ENCODE results near the gene DNAJC7.
"Not testable (repeated sequence)": the region's sequence is repeated elsewhere in the genome, so short reads cannot be mapped to it uniquely, and the experiment has no call there.

DNAJC7 gene

DNA sequence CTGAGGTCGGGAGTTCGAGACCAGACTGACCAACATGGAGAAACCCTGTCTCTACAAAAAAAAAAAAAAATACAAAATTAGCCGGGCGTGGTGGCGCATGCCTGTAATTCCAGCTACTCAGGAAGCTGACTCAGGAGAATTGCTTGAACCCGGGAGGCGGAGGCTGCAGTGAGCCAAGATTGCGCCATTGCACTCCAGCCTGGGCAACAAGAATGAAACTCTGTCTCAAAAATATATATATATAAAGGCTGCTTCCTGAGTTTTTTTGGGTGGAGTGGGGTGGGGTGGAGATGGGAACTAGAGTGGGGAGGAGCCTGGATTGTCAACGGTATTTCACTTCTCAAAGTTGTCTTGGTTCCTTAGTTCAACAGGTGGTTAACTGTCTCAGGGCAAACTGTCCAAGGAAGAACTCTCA, 7.0 kb downstream of the DNAJC7 start:
- H3K4me1 ChIP-seq (ENCODE audit: insufficient read depth, low read length): peaks cover 25% of the 10 kb centered on the region
- not testable (repeated sequence) for H3K9ac ChIP-seq (ENCODE audit: low read depth, low read length); H3K9me3 ChIP-seq (ENCODE audit: control insufficient read depth, insufficient read depth, low read length); H3K36me3 ChIP-seq (ENCODE audit: insufficient read depth, low read length)

DNA sequence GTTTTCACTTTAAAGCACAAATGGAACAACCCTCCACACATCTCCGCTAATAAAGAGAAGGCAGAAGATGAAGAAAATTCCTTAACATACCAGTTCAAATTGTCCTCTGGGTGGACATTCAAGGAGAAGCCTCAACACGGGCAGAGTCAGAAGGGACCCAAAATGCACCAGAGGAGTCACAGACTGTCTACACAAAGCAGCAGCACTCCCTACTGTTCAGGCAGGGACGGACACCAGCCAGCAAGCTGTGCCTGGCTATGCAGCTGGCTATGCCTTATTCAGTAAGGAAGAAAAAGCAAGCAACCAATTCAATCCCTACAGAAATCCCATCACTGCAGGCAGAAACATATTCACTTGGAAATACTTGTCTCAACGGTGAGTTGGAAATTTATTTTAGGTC, 8.1 kb downstream of the DNAJC7 start:
- Histone ChIP-seq H3K36me3 (ENCODE audit: insufficient read depth, low read length) (no peaks in the 10 kb centered on the region), H3K9ac (ENCODE audit: low read depth, low read length) (no peak overlapping the region), H3K4me1 (ENCODE audit: insufficient read depth, low read length) (peaks cover 27% of the 10 kb centered on the region), H3K9me3 (ENCODE audit: control insufficient read depth, insufficient read depth, low read length) (no peaks in the 10 kb centered on the region)

DNA sequence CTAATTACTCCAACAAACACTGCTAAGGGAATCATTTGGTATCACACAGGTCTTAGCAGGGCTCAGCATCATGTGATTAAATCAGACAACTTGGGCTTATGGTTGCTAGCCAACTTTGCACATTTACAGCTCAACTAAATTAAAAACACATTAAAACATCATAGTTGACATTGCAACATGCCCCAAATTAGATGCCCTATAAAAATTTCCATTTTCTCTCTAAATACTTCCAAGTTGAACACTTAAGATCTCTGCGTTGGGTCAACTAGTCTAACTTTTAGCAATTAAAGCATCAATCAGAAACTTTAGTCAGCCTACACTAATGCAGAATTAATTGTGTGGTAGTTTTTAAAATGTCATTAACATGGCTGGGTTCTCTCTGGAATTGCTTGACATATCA, 12.1 kb downstream of the DNAJC7 start:
- H3K4me1 ChIP-seq (ENCODE audit: insufficient read depth, low read length): peaks cover 18% of the 10 kb centered on the region; the same call in 1 of the 2 replicates
- no peak overlapping the region for H3K9ac ChIP-seq (ENCODE audit: low read depth, low read length)
- no peaks in the 10 kb centered on the region for H3K9me3 ChIP-seq (ENCODE audit: control insufficient read depth, insufficient read depth, low read length)
- H3K36me3 ChIP-seq (ENCODE audit: insufficient read depth, low read length): peaks cover 16% of the 10 kb centered on the region

DNA sequence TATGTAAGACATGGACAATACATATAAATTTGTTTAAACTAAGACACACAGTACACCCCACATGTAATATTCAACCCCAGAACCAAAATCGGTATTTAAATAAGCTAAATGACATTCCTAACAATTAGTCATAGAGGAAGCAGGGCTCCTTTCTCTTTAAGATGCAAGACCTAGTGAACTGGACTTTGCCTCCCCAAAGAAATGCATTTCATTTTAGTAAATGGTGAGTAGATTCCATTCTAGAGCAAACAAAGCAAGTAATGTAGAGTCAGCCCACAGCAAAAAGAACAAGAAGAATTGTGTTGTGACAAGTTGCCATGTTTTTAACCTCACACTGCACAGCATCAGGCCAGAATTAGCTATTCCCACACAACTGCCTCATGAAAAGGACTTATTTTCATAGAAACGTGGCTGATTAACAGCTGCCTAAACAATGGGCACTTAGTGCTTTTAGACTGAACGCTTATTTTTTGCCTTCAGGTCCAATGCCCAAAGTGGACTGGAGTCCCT, 14.4 kb downstream of the DNAJC7 start:
- peaks cover 18% of the 10 kb centered on the region; the same call in 1 of the 2 replicates for H3K4me1 ChIP-seq (ENCODE audit: insufficient read depth, low read length)
- H3K36me3 ChIP-seq (ENCODE audit: insufficient read depth, low read length): peaks cover 22% of the 10 kb centered on the region
- no peaks in the 10 kb centered on the region for H3K9me3 ChIP-seq (ENCODE audit: control insufficient read depth, insufficient read depth, low read length)
- no peak overlapping the region for H3K9ac ChIP-seq (ENCODE audit: low read depth, low read length)

DNA sequence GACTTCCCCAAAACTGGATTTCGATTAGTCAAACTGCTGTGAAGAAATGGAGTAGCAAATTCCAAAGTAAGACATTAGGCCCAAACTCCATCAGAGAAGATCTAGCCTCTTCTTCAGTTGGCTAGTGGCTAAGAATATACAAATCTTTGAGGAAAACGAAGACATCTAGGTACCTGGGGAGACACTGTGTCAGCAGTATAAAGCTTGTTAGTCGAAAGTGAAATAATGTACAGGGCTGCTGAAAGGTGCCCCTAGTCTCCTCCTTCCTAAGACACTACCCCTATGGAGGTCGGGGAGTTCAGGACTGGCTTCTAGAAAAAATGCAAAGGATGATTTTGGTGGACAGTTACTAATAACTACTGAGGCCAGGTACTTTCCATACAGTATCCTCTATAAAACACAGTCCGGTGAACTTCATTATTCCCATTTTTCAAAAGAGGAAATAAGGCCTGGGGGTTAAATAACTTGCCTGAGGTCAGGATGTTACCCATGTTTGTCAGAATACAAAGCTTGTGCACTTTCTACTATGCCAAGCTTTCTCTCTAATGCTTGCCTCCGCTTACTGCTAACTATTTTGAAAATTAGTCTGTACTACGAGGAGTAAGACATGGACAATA, 15.0 kb downstream of the DNAJC7 start:
- Histone ChIP-seq H3K4me1 (ENCODE audit: insufficient read depth, low read length) (peaks cover 18% of the 10 kb centered on the region; the same call in 1 of the 2 replicates), H3K9ac (ENCODE audit: low read depth, low read length) (no peak overlapping the region), H3K36me3 (ENCODE audit: insufficient read depth, low read length) (peaks cover 26% of the 10 kb centered on the region), H3K9me3 (ENCODE audit: control insufficient read depth, insufficient read depth, low read length) (no peaks in the 10 kb centered on the region)

DNA sequence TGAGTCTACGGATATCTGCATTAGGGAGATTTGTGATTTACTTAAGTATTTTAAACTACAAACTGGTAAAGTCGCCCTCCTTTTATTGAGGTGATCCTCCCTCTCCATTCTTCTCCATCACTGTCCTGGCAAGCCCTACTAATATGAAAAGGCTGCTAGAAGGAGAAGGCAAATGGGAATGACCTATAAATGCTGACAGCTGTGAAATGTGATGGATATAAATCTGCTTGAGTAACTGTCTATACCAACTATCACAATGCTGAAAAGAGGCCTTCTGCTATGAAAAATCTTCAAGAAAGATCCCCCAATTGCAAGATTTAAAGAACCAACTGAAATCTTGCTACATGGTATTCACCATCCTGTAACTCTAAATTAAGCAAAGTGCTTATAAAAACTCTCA, 15.5 kb downstream of the DNAJC7 start:
- peaks cover 31% of the 10 kb centered on the region for H3K36me3 ChIP-seq (ENCODE audit: insufficient read depth, low read length)
- peaks cover 18% of the 10 kb centered on the region; the same call in 1 of the 2 replicates for H3K4me1 ChIP-seq (ENCODE audit: insufficient read depth, low read length)
- H3K9me3 ChIP-seq (ENCODE audit: control insufficient read depth, insufficient read depth, low read length): no peaks in the 10 kb centered on the region
- H3K9ac ChIP-seq (ENCODE audit: low read depth, low read length): no peak overlapping the region

DNA sequence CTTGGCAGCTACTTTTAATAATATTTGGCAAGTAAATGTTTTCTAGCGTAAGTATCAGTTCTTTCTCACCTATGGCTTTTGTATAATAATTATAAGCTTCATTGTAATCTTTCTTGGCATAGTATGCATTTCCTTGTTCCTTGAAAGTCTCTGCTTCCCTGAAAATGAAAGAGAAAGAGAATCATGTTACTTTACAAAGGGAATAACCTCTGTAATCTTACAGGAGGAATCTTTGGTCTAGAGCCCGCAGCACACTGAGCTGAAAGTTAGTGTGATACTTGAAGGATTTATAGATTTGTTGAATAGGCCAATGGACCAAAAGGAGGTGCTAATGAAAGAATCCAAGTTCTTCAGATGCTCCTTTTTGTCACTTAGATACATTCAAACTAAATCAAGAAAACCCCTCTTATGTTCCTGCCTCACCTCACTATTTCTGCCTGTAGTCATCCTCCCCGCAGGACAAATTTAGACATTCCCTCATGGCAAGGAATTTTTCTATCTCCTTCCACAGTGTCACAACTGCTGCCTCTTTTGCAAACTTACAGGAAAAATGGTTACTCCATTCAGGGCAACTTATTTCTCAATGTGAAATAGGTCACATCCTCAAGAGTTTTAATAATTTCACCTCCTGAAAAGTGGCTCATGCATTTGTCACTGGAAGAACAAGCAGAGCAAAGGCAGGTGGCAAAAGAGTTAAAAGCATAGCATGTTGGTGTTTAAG, 16.7 kb downstream of the DNAJC7 start:
- peaks cover 18% of the 10 kb centered on the region; the same call in 1 of the 2 replicates for H3K4me1 ChIP-seq (ENCODE audit: insufficient read depth, low read length)
- no peaks in the 10 kb centered on the region for H3K9me3 ChIP-seq (ENCODE audit: control insufficient read depth, insufficient read depth, low read length)
- no peak overlapping the region for H3K9ac ChIP-seq (ENCODE audit: low read depth, low read length)
- H3K36me3 ChIP-seq (ENCODE audit: insufficient read depth, low read length): peaks cover 43% of the 10 kb centered on the region

DNA sequence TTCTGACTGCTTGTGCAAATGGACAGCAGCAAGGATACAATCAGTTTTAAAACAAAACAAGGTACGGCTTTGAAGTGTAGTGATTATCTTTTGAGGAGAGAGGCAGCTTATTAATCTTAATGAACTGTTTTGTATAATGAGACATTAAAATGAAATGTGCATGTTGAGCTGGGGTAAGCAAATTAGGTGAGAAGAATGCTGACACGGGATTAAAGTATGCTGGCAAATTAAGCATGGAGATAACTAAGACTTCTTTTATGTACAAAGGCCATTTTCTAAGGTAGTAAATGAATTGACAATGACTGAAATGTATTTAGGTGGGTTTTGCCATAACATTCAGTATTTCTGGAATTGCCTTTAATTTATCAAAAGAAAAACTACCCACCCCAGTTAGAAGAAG, 18.7 kb downstream of the DNAJC7 start:
- Histone ChIP-seq H3K9ac (ENCODE audit: low read depth, low read length) (no peak overlapping the region), H3K9me3 (ENCODE audit: control insufficient read depth, insufficient read depth, low read length) (no peaks in the 10 kb centered on the region), H3K36me3 (ENCODE audit: insufficient read depth, low read length) (peaks cover 46% of the 10 kb centered on the region), H3K4me1 (ENCODE audit: insufficient read depth, low read length) (peaks cover 11% of the 10 kb centered on the region; the same call in 1 of the 2 replicates)

DNA sequence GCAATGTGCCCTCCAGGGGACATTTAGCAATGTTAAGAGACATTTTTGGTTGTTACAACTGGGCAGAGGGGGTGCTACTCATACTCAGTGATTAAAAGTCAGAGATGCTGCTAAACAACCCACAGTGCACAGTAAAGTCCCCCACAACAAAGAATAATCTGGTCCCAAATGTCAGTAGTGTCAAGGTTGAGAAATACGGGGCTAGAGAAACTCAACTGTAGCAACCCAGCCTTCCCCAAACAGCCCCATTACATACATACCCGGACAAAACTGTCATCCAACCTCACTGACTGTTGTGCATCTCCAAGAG, 20.4 kb downstream of the DNAJC7 start:
- H3K9ac ChIP-seq (ENCODE audit: low read depth, low read length): no peak overlapping the region
- no peaks in the 10 kb centered on the region for H3K4me1 ChIP-seq (ENCODE audit: insufficient read depth, low read length)
- peaks cover 41% of the 10 kb centered on the region for H3K36me3 ChIP-seq (ENCODE audit: insufficient read depth, low read length)

DNA sequence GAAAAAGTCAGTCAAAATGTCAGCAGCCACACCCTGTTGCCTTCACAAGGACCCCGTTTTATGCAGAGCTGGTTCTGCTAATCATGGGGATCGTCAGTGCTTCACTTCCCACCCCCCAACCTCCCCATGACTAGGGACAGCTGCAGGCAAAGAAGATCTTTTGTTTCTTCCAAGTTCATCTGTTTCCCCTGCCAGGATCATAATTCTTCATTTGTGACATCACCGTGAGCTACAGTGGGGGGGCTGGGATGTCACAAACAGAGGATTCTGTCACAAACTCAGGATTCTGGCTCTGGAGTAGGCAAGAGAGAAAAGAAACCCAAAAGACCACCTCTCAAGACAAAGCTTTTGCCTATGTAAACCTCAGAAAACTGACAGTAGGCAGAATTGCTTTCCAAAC, 24.7 kb downstream of the DNAJC7 start:
- no peak overlapping the region for H3K9ac ChIP-seq (ENCODE audit: low read depth, low read length)
- H3K36me3 ChIP-seq (ENCODE audit: insufficient read depth, low read length): peaks cover 54% of the 10 kb centered on the region
- no peaks in the 10 kb centered on the region for H3K9me3 ChIP-seq (ENCODE audit: control insufficient read depth, insufficient read depth, low read length)
- no peaks in the 10 kb centered on the region for H3K4me1 ChIP-seq (ENCODE audit: insufficient read depth, low read length)

More for the DNA sequence above, 20.4 kb downstream of the DNAJC7 start:
- H3K9me3 ChIP-seq (ENCODE audit: control insufficient read depth, insufficient read depth, low read length): no peaks in the 10 kb centered on the region

DNA sequence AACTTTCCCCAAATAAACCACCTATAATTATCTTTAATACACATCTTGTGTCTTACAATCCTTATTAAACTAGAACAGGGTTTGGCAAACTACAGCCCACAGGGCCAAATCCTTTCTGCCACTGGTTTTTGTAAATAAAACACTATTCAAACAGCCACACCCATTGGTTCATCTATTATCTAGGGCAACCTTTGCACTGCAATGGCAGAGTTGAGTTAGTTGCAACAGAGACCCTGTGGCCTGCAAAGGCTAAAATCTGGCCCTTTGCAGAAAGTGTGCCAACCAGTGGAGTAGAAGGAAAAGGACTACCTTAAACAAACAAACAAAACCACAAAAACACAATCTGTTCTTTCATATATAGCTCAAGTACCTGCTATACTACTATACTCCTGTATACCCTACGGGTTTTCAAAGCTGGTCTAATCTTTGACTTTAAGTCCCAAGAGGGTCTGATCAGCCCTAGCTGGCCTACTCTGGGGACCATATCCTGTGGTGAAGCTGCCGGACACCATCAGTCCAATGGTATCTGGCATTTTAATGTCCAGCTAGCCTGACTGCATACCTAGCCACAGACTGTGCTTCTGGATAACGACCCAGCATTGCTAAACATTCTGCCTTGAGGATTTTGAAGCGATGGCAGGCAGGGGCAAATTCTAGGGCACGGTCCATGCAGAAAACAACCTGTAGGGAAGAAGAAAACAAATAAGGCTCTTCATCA, 27.4 kb downstream of the DNAJC7 start:
- H3K9ac ChIP-seq (ENCODE audit: low read depth, low read length): no peak overlapping the region
- peaks cover 45% of the 10 kb centered on the region for H3K36me3 ChIP-seq (ENCODE audit: insufficient read depth, low read length)
- no peaks in the 10 kb centered on the region for H3K9me3 ChIP-seq (ENCODE audit: control insufficient read depth, insufficient read depth, low read length)

DNA sequence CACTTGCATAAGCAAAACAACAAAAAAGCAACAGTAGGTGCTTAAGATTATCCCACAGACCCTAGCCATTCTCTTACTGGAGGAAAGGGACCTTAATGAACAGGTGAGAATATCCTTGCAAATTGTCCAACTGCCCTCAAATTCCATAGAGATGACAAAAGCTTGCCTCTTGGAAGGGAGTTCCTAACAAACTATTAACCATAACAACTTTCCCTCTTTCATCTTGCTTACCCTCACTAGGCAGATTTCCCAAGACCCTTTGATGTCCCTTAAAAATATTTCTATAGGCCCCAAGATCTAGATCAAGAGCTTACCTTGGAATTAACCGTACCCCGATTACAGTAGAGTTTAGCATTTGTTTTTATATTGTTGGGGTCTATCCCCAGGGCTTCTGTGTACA, 28.8 kb downstream of the DNAJC7 start:
- Histone ChIP-seq H3K36me3 (ENCODE audit: insufficient read depth, low read length) (peaks cover 53% of the 10 kb centered on the region), H3K9me3 (ENCODE audit: control insufficient read depth, insufficient read depth, low read length) (no peaks in the 10 kb centered on the region), H3K9ac (ENCODE audit: low read depth, low read length) (no peak overlapping the region), H3K4me1 (ENCODE audit: insufficient read depth, low read length) (no peaks in the 10 kb centered on the region)

More for the DNA sequence above, 27.4 kb downstream of the DNAJC7 start:
- no peaks in the 10 kb centered on the region for H3K4me1 ChIP-seq (ENCODE audit: insufficient read depth, low read length)

DNA sequence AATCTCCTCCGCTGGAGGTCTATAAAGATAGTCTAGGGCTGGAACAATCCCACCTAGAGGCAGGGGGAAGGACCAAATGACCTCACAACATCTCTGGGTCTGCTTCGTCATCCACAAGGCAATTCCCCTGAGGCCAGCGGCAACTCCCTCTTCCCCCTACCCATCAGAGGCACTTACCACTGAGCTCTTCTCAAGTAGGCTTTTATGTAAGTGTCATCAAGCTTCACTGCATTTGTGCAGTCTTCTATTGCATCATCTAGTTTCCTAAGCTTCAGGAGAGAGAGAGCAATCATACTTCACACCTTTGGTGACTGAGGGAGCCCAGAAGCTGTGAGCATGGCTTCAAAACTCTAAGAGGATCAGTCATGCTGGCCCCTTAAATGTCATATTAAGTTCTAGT, 29.6 kb downstream of the DNAJC7 start:
- Histone ChIP-seq H3K9me3 (ENCODE audit: control insufficient read depth, insufficient read depth, low read length) (no peaks in the 10 kb centered on the region), H3K36me3 (ENCODE audit: insufficient read depth, low read length) (peaks cover 57% of the 10 kb centered on the region), H3K4me1 (ENCODE audit: insufficient read depth, low read length) (no peaks in the 10 kb centered on the region), H3K9ac (ENCODE audit: low read depth, low read length) (no peak overlapping the region)

DNA sequence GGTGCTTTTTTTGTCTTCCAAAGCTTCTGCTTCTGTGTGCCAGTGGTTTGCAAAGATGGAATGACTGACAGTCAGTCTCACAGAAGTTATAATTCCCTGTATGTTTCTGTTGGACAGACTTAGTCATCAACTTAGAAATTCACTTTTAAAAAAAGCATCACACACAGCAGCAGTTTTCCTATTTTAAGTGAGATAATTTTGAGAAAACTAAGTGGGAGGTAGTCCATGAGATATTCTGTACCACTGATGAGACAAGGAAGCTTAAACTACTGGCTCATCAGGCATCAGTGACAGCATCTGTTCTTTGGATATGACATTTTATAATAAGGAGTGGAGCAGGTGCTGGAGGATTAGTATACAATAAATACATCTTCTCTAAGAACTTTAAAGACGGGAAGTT, 30.6 kb downstream of the DNAJC7 start:
- Histone ChIP-seq H3K9ac (ENCODE audit: low read depth, low read length) (no peak overlapping the region), H3K4me1 (ENCODE audit: insufficient read depth, low read length) (no peaks in the 10 kb centered on the region), H3K9me3 (ENCODE audit: control insufficient read depth, insufficient read depth, low read length) (no peaks in the 10 kb centered on the region), H3K36me3 (ENCODE audit: insufficient read depth, low read length) (peaks cover 61% of the 10 kb centered on the region)

DNA sequence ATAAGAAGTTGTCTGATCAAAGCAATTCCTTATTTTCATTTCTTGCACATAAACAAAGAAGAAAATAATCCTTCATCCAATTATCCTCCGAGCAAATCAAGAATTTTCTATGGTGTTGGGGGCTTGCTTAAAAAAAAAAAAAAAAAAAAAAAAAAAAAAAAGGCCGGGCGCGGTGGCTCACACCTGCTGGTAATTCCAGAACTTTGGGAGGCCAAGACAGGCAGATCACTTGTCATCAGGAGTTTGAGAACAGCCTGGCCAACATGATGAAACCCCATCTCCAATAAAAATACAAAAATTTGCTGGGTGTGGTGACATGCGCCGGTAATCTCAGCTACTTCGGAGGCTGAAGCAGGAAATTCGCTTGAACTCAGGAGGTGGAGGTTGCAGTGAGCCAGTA, 31.3 kb downstream of the DNAJC7 start:
- Histone ChIP-seq H3K9me3 (ENCODE audit: control insufficient read depth, insufficient read depth, low read length) (no peaks in the 10 kb centered on the region), H3K36me3 (ENCODE audit: insufficient read depth, low read length) (peaks cover 63% of the 10 kb centered on the region), H3K9ac (ENCODE audit: low read depth, low read length) (no peak overlapping the region), H3K4me1 (ENCODE audit: insufficient read depth, low read length) (no peaks in the 10 kb centered on the region)
